Hematopoietic multipotent progenitor cell treated with erythropoietin and hydrocortisone succinate and interleukin-3 and kit ligand, for 8 days (in vitro differentiated cells): ENCODE results near the gene MRPL22.
A peak's percentile ranks its signal among the peaks of the same experiment; 100 is the strongest.
"Not testable (repeated sequence)": the region's sequence is repeated elsewhere in the genome, so short reads cannot be mapped to it uniquely, and the experiment has no call there.

Source experiments
- DNase-seq: peaks from one replicate; pipeline ENCODE4 v3.0.0-alpha.2; 2015

Gene MRPL22

GRCh38 chr5:154940772-154941620 is at the start of gene MRPL22:
TSS of gene MRPL22 (plus strand) at chr5:154941073. CDS start at chr5:154941111, 38 bp downstream.
- peak; percentile 95 for DNase-seq

GRCh38 chr5:154892369-154892771 is 48.5 kb upstream of the MRPL22 start:
- DNase-seq = no peak

- DNase-seq = no peak
These were observed 47.5 kb upstream of the MRPL22 start for GRCh38 chr5:154893381-154893780.

GRCh38 chr5:154895606-154896561 is 45.0 kb upstream of the MRPL22 start:
- DNase-seq = no peak

- DNase-seq = no peak
These were observed 44.2 kb upstream of the MRPL22 start for GRCh38 chr5:154896562-154897165.

- DNase-seq = no peak
These were observed 42.7 kb upstream of the MRPL22 start for GRCh38 chr5:154898210-154898609.

GRCh38 chr5:154899151-154899816 is 41.6 kb upstream of the MRPL22 start:
- DNase-seq = no peak

- DNase-seq = no peak
These were observed 40.8 kb upstream of the MRPL22 start for GRCh38 chr5:154900066-154900465.

GRCh38 chr5:154901276-154901675 is 39.6 kb upstream of the MRPL22 start:
- no peak for DNase-seq

- DNase-seq = no peak
These were observed 39.0 kb upstream of the MRPL22 start for GRCh38 chr5:154901913-154902312.

- DNase-seq = not testable (repeated sequence)
These were observed 35.3 kb upstream of the MRPL22 start for GRCh38 chr5:154905601-154906000.

- DNase-seq = peak; percentile 32
These were observed 24.0 kb upstream of the MRPL22 start for GRCh38 chr5:154916874-154917273.

- peak; percentile 37 for DNase-seq
These were observed 23.1 kb upstream of the MRPL22 start for GRCh38 chr5:154917757-154918156.

GRCh38 chr5:154923441-154924430 is 17.1 kb upstream of the MRPL22 start:
- no peak for DNase-seq

GRCh38 chr5:154933537-154933936 is 7.3 kb upstream of the MRPL22 start:
- DNase-seq = no peak

- DNase-seq = no peak
These were observed 6.0 kb upstream of the MRPL22 start for GRCh38 chr5:154934881-154935280.

- DNase-seq = no peak
These were observed 3.6 kb upstream of the MRPL22 start for GRCh38 chr5:154937186-154937717.

- peak; percentile 90 for DNase-seq
These were observed 3.0 kb upstream of the MRPL22 start, which contains the start of gene GEMIN5 for GRCh38 chr5:154937718-154938466. TSS of gene GEMIN5 (minus strand) at chr5:154938211. CDS start at chr5:154938133, 78 bp downstream.

- not testable (repeated sequence) for DNase-seq
These were observed 1.5 kb upstream of the MRPL22 start for GRCh38 chr5:154939387-154939786.

- no peak for DNase-seq
These were observed 500 bp upstream of the MRPL22 start for GRCh38 chr5:154940375-154940771.
